ENCODE data around the gene APOA1. TPM values are rescaled to one million over a fixed set of nuclear protein-coding genes. Genes with fewer than 3 reads are reported as not detected.

The APOA1 gene
- total and polyA plus RNA-seq, 2 of the 4 experiments (the other 2 are of a cell fraction) = 0.18 to 0.89 TPM

DNA sequence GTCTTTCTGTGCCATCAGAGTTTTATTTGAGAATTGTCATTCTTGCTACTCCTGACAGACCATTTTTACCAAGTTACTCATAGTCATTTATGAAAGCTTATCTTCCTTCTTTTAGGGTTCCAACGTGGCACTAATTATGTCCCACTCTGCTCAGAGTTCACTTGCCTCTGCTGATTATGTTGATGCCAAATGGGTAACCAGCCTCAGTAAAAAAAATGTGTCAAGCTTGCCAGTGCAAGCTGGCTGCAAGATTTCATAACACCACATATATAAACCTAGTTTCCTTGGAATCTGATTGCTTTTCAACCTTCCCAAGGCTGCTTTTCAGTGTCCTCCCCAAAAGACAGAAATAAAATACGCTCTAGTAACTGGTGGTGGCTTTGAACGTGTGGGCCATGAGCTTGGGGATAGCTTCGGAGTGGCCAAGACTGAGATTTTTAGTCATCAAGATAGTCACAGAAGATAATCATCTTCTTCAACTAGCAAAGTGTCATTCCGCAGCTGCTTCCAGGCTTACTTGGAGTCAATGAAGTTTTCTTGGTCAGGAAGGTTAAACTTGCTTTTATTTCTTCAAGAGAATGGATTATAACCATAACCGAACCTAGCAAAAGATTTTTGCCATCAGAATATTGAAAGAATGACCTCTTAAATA, 29.5 kb upstream of the APOA1 start:
- Histone ChIP-seq H2AK9ac (replicated peaks; ENCODE audit: low read depth, low read length, poor library complexity) (no peak overlapping the region), H3K36me3 (ENCODE audit: control insufficient read depth, insufficient read depth, low read length) (peaks cover 33% of the 10 kb centered on the region), H4K5ac (ENCODE audit: low read depth, low read length) (no peak overlapping the region), H3K4me1 (ENCODE audit: control insufficient read depth, insufficient read depth, low read length) (peaks cover 8% of the 10 kb centered on the region), H3K4me3 (ENCODE audit: insufficient read depth, low read depth, low read length) (no peak overlapping the region), H3K79me1 (ENCODE audit: low read depth in 1 of 2, low read length in 2 of 2) (peaks cover 0 to 7% of the 10 kb centered on the region in 2 experiments; a peak in 2 of 4 replicates), H2BK120ac (ENCODE audit: low read depth, low read length) (no peak overlapping the region), H3K14ac (replicated peaks; ENCODE audit: low read depth, low read length) (no peak overlapping the region), H3K4ac (ENCODE audit: low read depth, low read length) (no peak overlapping the region), H4K8ac (ENCODE audit: low read depth in 2 of 2, low read length in 2 of 2) (no peak overlapping the region), H3K18ac (ENCODE audit: low read depth, low read length) (no peak overlapping the region), H3K4me2 (ENCODE audit: low read depth, low read length) (no peak overlapping the region), H3K23ac (ENCODE audit: low read depth, low read length) (no peak overlapping the region), H3K9me1 (ENCODE audit: insufficient read depth, low read length) (peaks cover 15% of the 10 kb centered on the region), H2BK20ac (ENCODE audit: low read depth, low read length) (no peak overlapping the region), H3K27ac (ENCODE audit: insufficient read depth, low read length) (no peak overlapping the region), H3K9ac (ENCODE audit: low read depth, low read length) (no peak overlapping the region), H2AFZ (replicated peaks; ENCODE audit: low read length, poor library complexity) (no peak overlapping the region), H2BK15ac (ENCODE audit: low read depth, low read length) (no peak overlapping the region), H3K56ac (ENCODE audit: extremely low read depth, insufficient read depth, low read length) (no peak overlapping the region), H3K9me3 (ENCODE audit: control insufficient read depth, insufficient read depth, low read length) (no peaks in the 10 kb centered on the region), H2BK5ac (ENCODE audit: low read depth, low read length, poor library complexity, severe bottlenecking) (no peak overlapping the region), H4K20me1 (ENCODE audit: insufficient read depth, low read length) (no peaks in the 10 kb centered on the region), H3K27me3 (ENCODE audit: control insufficient read depth, insufficient read depth, low read length) (no peaks in the 10 kb centered on the region), H2AK5ac (ENCODE audit: low read depth, low read length) (no peak overlapping the region), H4K91ac (ENCODE audit: insufficient read depth, low read depth, low read length) (no peak overlapping the region)
- in situ Hi-C loops (cut with MboI; ENCODE audit: low sequenced_read_pairs) = no loop called here
- intact Hi-C loops (cut with micrococcal nuclease) = no loop called here
- no peak for TF ChIP-seq MAFK (IDR thresholded peaks at IDR 0.05; ENCODE audit: low read depth, low read length)
- TF ChIP-seq MAZ (IDR thresholded peaks at IDR 0.05; ENCODE audit: borderline replicate concordance, low read depth, low read length) = no peak
- TF ChIP-seq FOS (IDR thresholded peaks at IDR 0.05; ENCODE audit: low read depth, low read length) = no peak
- no peak for TF ChIP-seq NFE2L2 (IDR thresholded peaks at IDR 0.05; ENCODE audit: low read depth, low read length)
- TF ChIP-seq, protein P1, sequence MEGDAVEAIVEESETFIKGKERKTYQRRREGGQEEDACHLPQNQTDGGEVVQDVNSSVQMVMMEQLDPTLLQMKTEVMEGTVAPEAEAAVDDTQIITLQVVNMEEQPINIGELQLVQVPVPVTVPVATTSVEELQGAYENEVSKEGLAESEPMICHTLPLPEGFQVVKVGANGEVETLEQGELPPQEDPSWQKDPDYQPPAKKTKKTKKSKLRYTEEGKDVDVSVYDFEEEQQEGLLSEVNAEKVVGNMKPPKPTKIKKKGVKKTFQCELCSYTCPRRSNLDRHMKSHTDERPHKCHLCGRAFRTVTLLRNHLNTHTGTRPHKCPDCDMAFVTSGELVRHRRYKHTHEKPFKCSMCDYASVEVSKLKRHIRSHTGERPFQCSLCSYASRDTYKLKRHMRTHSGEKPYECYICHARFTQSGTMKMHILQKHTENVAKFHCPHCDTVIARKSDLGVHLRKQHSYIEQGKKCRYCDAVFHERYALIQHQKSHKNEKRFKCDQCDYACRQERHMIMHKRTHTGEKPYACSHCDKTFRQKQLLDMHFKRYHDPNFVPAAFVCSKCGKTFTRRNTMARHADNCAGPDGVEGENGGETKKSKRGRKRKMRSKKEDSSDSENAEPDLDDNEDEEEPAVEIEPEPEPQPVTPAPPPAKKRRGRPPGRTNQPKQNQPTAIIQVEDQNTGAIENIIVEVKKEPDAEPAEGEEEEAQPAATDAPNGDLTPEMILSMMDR (conservative IDR thresholded peaks at IDR 0.05; ENCODE audit: low read depth, low read length) = no peak
- no peak for TF ChIP-seq SMC3 (IDR thresholded peaks at IDR 0.05; ENCODE audit: low read depth, low read length)
- TF ChIP-seq RFX5 (IDR thresholded peaks at IDR 0.05; ENCODE audit: low read depth, low read length) = no peak
- no peak for TF ChIP-seq ELK1 (IDR thresholded peaks at IDR 0.05; ENCODE audit: borderline replicate concordance, low read depth, low read length)
- no peak for TF ChIP-seq CEBPB (IDR thresholded peaks at IDR 0.05; ENCODE audit: low read depth, low read length)
- TF ChIP-seq, protein P2, sequence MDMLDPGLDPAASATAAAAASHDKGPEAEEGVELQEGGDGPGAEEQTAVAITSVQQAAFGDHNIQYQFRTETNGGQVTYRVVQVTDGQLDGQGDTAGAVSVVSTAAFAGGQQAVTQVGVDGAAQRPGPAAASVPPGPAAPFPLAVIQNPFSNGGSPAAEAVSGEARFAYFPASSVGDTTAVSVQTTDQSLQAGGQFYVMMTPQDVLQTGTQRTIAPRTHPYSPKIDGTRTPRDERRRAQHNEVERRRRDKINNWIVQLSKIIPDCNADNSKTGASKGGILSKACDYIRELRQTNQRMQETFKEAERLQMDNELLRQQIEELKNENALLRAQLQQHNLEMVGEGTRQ (IDR thresholded peaks at IDR 0.05; ENCODE audit: low read depth, low read length) = no peak
- TF ChIP-seq RAD21 (IDR thresholded peaks at IDR 0.05; ENCODE audit: low read length) = no peak
- no peak for TF ChIP-seq CHD1 (IDR thresholded peaks at IDR 0.05; ENCODE audit: low read depth, low read length)
- no peak for TF ChIP-seq POLR2A (IDR thresholded peaks at IDR 0.05; ENCODE audit: low read depth, low read length)
- no peak for TF ChIP-seq BHLHE40 (IDR thresholded peaks at IDR 0.05; ENCODE audit: low read depth, low read length)
- no peak for TF ChIP-seq RCOR1 (IDR thresholded peaks at IDR 0.05; ENCODE audit: insufficient replicate concordance, low read length)
- TF ChIP-seq MXI1 (IDR thresholded peaks at IDR 0.05; ENCODE audit: borderline replicate concordance, low read depth, low read length) = no peak
- no TSS peak for BruUV-seq (replicated peaks)
- dilution Hi-C loops (cut with HindIII; ENCODE audit: low sequenced_read_pairs, unreplicated experiment) = no loop called here
- no peak for DNase-seq
- CTCF ChIA-PET = no interaction called here
- no peak for ATAC-seq (ENCODE audit: low read depth)
- WGBS, 2 experiments (ENCODE audit: extremely low coverage in 2 of 2, insufficient read length in 1 of 2) = no CpG with 5 or more reads among the region's 6 CpGs
- POLR2A ChIA-PET (ENCODE audit: unreplicated experiment) = no interaction called here

All from IMR-90 (cell line).